WERI-Rb-1 (cell line): ENCODE results near the gene CLCN7.

ENCODE experiments used
- DNase-seq: peaks from one replicate; pipeline ENCODE4 v3.0.0-alpha.2; 2020
- H3K27ac ChIP-seq: fragments of 250-450 bp; sonication (Bioruptor Pico); 2 replicates; pipeline ENCODE4 v1.5.1; 2020; ENCODE audit warnings: mild to moderate bottlenecking, moderate library complexity
- H3K27me3 ChIP-seq: fragments of 250-450 bp; sonication (Bioruptor Pico); 2 replicates; pipeline ENCODE4 v1.5.1; 2021; ENCODE audit warnings: mild to moderate bottlenecking, low read depth, moderate library complexity; ENCODE audit not compliant: insufficient read depth, severe bottlenecking
- H3K36me3 ChIP-seq: fragments of 250-450 bp; sonication (Bioruptor Pico); 2 replicates; pipeline ENCODE4 v1.5.1; 2020; ENCODE audit warnings: mild to moderate bottlenecking, moderate library complexity
- H3K4me3 ChIP-seq: 2 replicates; pipeline ENCODE4 v1.5.1; 2011; ENCODE audit warnings: low read depth, mild to moderate bottlenecking, control low read depth, low read length
- H3K9me3 ChIP-seq: fragments of 250-450 bp; sonication (Bioruptor Pico); 2 replicates; pipeline ENCODE4 v1.5.1; 2021; ENCODE audit warnings: mild to moderate bottlenecking, moderate library complexity; ENCODE audit not compliant: severe bottlenecking
- TF ChIP-seq, protein P1 (sequence below): IDR thresholded peaks from 2 replicates; pipeline ENCODE4 v1.5.1; 2011; ENCODE audit warnings: low read depth, mild to moderate bottlenecking, control low read depth, inconsistent platforms, low read length

CLCN7 gene

DNA sequence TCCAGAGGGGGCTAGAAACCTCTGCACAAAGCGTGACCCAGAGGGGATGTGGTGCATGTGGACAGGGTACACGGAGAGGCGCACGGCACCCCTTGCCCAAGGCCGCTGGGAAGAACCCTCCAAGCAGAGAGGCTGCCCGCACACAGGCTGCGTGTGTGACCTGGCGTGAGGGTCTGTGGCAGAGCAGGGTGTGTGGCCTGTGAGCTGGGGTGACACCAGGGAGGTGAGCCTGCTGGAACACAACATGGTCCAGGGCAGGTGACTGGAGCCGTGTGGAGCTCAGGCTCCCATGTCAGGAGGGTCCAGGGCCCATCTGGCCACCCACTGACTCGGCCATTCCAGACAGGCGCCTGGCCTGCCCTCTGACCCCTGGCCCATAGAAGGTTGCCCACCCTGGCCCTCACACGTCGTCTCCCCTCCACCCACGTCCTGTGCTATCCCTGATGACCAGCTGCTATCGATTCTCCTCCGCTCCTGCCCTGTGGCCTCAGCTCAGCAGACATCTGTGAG, 43.9 kb upstream of the CLCN7 start:
- Histone ChIP-seq H3K36me3 (peaks cover 19% of the 10 kb centered on the region), H3K27me3 (no peaks in the 10 kb centered on the region), H3K9me3 (peaks cover 8% of the 10 kb centered on the region), H3K27ac (no peak overlapping the region), H3K4me3 (no peak overlapping the region)
- TF ChIP-seq, protein P1, sequence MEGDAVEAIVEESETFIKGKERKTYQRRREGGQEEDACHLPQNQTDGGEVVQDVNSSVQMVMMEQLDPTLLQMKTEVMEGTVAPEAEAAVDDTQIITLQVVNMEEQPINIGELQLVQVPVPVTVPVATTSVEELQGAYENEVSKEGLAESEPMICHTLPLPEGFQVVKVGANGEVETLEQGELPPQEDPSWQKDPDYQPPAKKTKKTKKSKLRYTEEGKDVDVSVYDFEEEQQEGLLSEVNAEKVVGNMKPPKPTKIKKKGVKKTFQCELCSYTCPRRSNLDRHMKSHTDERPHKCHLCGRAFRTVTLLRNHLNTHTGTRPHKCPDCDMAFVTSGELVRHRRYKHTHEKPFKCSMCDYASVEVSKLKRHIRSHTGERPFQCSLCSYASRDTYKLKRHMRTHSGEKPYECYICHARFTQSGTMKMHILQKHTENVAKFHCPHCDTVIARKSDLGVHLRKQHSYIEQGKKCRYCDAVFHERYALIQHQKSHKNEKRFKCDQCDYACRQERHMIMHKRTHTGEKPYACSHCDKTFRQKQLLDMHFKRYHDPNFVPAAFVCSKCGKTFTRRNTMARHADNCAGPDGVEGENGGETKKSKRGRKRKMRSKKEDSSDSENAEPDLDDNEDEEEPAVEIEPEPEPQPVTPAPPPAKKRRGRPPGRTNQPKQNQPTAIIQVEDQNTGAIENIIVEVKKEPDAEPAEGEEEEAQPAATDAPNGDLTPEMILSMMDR, result no peak
- DNase-seq, result no peak

DNA sequence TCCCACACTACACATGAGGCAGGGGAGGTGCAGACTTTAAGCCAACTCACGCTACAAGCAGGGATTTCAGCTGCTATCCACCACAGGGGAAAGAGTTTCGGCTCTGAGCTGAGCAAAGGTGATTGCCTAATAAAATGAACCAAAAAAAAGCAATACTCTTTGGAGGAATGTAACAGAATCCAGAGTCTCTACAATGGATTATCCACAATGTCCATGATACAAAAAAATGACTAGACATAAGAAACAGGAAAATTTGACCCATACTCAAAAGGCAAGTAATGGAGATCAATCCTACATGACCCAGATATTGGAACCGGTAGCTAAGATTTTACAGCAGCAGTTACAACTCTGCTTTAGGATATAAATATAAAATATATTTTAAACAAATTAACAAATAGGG, 39.7 kb upstream of the CLCN7 start:
- Histone ChIP-seq H3K4me3 (no peak overlapping the region), H3K36me3 (peaks cover 38% of the 10 kb centered on the region), H3K27ac (no peak overlapping the region), H3K27me3 (no peaks in the 10 kb centered on the region), H3K9me3 (peaks cover 8% of the 10 kb centered on the region)
- DNase-seq, result no peak
- TF ChIP-seq, protein P1, result no peak

DNA sequence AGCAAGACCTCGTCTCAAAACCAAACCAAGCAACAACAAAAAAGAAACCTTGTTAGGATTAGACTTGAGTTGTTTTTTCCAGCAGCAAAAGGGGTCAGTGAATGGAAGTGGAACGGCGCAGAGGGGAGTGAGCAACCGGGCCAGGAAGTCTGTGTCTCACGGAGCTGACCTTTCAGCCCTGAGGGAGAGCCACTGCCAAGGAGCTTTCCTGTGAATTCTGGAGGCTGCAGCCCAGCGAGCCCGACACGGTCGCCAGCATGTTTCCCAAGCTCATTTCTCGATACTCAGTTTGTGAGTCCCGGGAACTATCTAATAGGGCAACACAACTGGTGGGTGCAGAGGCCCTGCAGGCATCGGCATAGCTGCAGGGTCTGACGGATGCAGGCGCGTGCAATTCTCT, 37.9 kb upstream of the CLCN7 start:
- Histone ChIP-seq H3K27me3 (no peaks in the 10 kb centered on the region), H3K4me3 (no peak overlapping the region), H3K36me3 (peaks cover 53% of the 10 kb centered on the region), H3K27ac (no peak overlapping the region), H3K9me3 (peaks cover 8% of the 10 kb centered on the region)
- DNase-seq, result no peak
- TF ChIP-seq, protein P1, result no peak

DNA sequence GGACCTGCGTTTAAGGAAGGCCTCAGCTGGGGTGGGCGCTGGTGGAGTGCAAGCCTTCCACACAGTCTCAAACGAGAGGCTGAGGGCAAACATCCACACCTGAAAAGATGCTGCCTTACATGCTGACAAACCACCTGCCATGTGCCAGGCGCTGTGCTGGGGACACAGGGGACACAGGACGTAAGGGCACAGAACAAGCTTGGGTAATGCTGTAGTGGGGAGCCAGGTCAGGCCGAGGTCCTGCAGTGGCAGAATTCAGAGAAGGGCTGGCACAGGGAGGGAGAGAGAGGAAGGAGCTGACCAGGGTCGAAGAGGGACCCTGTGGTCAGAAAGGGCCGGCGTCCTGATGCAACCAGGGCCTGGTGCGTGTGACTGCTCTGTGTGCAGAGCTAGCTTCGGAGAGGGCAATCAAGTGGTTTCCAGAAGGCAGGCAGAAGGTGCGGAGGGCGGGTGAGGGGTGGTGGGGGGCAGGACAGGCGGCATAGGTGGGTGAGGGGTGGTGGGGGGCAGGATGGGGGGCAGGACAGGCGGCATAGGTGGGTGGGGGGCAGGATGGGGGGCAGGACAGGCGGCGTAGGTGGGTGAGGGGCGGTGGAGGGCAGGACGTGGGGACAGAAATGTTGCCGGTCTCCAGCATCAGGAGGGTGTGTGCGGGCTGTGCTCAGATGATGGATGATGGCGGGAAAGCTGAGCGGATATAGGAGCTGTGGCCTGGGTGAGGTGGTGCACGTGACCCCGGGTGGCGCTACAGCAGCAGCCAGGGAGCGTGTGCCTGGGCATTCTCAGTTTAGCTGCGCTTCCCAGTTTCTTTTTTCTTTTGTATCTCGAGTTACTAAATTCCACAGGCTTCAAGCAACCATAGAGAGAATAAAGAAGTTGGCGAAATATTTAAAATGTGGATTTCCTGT, 37.1 kb upstream of the CLCN7 start:
- DNase-seq, result peak; percentile 25
- TF ChIP-seq, protein P1, result peak; percentile 25
- H3K36me3 ChIP-seq, result peaks cover 54% of the 10 kb centered on the region

DNA sequence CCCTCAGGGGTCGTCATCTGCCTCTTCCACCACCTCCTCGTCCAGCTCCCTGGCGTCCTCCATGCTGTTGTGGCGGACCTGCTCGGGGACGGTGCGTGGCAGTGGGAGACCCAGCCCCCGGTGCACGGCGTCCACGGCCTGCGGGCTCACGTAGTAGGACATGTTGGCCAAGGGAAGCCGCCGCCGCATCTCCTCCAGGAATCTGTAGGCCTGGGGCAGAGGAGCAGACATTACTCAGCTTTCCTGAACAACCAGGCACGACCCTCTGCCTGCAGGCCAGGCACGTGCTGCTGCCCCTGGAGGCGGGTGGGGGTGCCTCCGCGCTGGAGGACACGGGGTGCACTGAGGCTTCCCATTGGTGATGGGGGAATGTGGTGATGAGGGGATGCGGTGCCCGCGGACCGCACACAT, 36.1 kb upstream of the CLCN7 start:
- Histone ChIP-seq H3K27ac (no peak overlapping the region), H3K4me3 (no peak overlapping the region), H3K36me3 (peaks cover 62% of the 10 kb centered on the region), H3K9me3 (peaks cover 8% of the 10 kb centered on the region), H3K27me3 (no peaks in the 10 kb centered on the region)
- DNase-seq, result no peak
- TF ChIP-seq, protein P1, result 0 out of 2 replicates have a peak, but pooled peaks have one; percentile 14

More for the DNA sequence above, 37.1 kb upstream of the CLCN7 start:
- Histone ChIP-seq H3K27ac (no peak overlapping the region), H3K4me3 (no peak overlapping the region), H3K27me3 (no peaks in the 10 kb centered on the region), H3K9me3 (peaks cover 8% of the 10 kb centered on the region)
